Epithelial cell of proximal tubule (primary cell): ENCODE results near the gene REPS1. TPM values are rescaled to one million over a fixed set of nuclear protein-coding genes. Genes with fewer than 3 reads are reported as not detected.

Source experiments
- DNase-seq: peaks from one replicate; pipeline ENCODE4 v3.0.0-alpha.2; 2011; ENCODE audit warnings: low read depth
- H3K4me3 ChIP-seq: 2 replicates; pipeline ENCODE4 v1.5.1; 2011; ENCODE audit warnings: low read depth, mild to moderate bottlenecking, low read length
- total RNA-seq: library from RNA; depleted of rRNA; stranded (reverse); fragments of >200 nt; gene quantifications from 2 replicates; pipeline ENCODE4 v1.2.3, GENCODE V29; 2015
- TF ChIP-seq, protein P1 (sequence below): conservative IDR thresholded peaks from 2 replicates; pipeline ENCODE4 v1.5.1; 2012; ENCODE audit warnings: low read depth, mild to moderate bottlenecking, low read length

The REPS1 gene, protein sequence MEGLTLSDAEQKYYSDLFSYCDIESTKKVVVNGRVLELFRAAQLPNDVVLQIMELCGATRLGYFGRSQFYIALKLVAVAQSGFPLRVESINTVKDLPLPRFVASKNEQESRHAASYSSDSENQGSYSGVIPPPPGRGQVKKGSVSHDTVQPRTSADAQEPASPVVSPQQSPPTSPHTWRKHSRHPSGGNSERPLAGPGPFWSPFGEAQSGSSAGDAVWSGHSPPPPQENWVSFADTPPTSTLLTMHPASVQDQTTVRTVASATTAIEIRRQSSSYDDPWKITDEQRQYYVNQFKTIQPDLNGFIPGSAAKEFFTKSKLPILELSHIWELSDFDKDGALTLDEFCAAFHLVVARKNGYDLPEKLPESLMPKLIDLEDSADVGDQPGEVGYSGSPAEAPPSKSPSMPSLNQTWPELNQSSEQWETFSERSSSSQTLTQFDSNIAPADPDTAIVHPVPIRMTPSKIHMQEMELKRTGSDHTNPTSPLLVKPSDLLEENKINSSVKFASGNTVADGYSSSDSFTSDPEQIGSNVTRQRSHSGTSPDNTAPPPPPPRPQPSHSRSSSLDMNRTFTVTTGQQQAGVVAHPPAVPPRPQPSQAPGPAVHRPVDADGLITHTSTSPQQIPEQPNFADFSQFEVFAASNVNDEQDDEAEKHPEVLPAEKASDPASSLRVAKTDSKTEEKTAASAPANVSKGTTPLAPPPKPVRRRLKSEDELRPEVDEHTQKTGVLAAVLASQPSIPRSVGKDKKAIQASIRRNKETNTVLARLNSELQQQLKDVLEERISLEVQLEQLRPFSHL
- 26.8 and 27.1 TPM in 2 replicates for total RNA-seq

DNA sequence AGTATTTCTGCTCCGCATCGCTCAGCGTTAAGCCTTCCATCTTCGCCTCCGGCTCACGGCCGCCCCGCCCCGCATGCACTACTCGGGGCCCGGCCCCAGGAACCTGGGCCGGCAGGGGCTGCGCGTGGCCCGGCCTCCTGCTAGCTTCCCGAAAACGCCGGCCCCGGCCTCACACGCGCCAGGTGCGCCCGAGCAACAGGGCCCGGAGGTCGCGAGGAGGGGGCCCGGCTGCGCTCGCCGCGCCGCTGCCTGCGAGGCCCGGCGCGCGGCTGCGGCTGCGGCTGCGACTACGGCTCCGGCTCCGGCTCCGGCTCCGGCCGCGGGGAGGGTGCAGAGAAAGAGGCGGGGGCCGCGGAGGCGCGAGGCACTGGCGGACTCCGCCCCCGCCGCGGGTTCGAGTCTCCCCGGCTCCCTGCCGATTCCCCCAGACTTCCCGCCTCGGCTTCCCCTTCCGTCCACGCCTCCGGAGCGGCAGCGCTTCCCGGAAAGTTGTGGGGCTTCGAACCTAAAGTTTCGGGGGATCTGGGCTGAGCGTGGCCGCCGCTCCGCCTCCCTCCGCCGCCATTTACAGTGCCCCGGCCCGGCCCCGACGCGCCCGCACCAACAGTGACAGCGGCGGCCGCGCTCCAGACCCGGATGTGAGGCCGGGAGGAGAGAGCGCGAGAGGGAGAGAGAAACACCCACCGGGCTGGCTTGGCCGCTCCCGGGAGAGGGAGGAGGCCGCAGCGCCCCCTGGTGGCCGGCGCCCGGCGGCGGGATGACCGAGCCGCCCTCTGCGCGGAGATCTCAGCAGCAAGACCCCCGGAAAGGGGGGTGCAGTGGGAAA lies at the start of gene REPS1:
REPS1 (minus strand) TSS at position 611 of the 826 bp plus-strand sequence; CDS start at position 40, 571 bp downstream.
- TF ChIP-seq, protein P1, sequence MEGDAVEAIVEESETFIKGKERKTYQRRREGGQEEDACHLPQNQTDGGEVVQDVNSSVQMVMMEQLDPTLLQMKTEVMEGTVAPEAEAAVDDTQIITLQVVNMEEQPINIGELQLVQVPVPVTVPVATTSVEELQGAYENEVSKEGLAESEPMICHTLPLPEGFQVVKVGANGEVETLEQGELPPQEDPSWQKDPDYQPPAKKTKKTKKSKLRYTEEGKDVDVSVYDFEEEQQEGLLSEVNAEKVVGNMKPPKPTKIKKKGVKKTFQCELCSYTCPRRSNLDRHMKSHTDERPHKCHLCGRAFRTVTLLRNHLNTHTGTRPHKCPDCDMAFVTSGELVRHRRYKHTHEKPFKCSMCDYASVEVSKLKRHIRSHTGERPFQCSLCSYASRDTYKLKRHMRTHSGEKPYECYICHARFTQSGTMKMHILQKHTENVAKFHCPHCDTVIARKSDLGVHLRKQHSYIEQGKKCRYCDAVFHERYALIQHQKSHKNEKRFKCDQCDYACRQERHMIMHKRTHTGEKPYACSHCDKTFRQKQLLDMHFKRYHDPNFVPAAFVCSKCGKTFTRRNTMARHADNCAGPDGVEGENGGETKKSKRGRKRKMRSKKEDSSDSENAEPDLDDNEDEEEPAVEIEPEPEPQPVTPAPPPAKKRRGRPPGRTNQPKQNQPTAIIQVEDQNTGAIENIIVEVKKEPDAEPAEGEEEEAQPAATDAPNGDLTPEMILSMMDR, result peak; percentile 80
- DNase-seq, result no peak
- H3K4me3 ChIP-seq, result peak within 1 kb of the TSS; percentile 88

DNA sequence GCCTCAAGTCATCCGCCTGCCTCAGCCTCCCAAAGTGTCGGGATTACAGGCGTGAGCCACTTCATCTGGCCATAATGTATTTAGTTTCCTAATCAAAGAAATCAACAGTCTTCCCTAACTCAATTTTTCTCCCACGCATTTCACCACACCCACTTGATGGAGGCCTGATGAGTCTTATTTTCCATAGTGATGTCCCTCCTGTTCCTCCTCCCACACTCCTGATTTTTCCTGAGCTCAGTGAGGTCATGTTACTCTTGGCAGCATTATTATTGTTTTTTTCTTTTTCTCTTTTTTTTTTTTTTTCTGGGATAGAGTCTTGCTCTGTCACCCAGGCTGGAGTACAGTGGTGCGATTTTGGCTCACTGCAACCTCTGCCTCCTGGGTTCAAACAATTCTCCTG lies 49.4 kb upstream of the REPS1 start:
- no peak overlapping the region for H3K4me3 ChIP-seq
- TF ChIP-seq, protein P1, result no peak
- no peak for DNase-seq

DNA sequence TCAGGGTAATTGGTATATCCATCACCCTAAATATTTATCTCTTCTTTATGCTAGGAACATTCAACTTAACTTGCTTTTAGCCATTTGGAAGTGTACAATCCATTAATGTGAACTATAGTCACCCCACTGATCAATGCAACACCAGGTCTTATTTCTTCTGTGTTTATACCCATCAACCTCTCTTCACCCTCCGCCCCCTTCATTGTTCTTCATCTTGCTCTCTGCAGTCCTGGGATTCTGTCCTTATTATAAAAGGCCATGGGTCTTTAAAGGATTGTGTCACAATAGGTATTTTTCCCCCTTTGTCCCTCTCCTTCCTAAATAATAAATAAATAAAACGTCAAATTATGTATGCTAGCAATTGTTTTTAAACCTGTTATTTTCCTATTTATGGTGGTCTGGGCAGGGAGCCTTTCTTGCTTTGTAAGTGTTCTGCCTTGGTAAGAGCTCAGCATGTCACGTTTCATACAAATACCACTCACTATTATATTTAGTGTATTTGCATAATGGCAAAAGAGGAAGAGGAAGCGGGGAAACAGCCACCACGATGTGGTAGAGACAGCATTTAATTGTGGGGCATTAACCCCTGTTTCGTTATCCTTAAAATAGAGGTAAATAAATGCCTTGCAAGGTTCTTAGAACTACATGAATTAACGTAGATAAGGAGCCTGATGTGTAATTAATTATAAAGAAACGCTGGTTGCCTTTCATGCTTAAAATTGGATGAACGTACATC lies 42.3 kb upstream of the REPS1 start:
- peak overlapping the region; percentile 88 for H3K4me3 ChIP-seq
- no peak for DNase-seq
- TF ChIP-seq, protein P1, result no peak

DNA sequence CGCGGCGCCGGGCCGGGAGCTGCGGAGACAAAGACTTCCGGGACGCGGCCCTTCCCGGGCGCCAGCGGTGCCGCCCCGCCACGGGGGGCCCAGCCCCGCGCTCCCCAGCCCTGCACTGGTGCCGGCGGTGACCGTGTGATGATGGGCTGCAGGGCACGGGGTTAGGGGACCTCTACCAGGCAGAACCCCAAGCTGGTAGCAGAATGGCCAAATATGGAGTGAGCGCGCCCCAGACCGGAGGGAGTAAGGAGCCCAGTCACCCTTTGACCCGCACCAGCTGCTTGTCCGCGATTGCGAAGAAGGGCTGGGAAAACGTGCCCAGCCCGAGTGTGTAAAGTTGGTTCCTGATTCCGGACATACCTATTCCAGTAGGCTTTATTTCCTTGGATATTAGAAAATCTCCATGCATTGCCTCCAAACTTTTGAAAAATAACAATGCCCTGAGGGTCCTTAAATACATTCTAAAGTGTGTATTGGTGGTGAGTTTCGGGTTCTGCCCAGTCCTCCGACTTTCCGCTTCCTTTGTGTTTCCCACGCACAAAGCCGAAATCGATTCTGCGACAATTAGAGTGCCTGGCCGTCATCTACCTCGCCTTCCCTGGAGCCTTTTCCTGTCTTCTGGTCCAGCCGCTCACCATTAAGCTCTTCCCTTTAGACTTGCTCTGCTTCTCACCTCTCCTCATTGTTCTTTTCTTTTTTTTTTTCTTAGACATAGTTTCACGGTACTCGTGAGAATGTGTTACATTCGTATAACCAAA lies 41.6 kb upstream of the REPS1 start:
- peak overlapping the region; percentile 88 for H3K4me3 ChIP-seq
- no peak for DNase-seq
- TF ChIP-seq, protein P1, result no peak

DNA sequence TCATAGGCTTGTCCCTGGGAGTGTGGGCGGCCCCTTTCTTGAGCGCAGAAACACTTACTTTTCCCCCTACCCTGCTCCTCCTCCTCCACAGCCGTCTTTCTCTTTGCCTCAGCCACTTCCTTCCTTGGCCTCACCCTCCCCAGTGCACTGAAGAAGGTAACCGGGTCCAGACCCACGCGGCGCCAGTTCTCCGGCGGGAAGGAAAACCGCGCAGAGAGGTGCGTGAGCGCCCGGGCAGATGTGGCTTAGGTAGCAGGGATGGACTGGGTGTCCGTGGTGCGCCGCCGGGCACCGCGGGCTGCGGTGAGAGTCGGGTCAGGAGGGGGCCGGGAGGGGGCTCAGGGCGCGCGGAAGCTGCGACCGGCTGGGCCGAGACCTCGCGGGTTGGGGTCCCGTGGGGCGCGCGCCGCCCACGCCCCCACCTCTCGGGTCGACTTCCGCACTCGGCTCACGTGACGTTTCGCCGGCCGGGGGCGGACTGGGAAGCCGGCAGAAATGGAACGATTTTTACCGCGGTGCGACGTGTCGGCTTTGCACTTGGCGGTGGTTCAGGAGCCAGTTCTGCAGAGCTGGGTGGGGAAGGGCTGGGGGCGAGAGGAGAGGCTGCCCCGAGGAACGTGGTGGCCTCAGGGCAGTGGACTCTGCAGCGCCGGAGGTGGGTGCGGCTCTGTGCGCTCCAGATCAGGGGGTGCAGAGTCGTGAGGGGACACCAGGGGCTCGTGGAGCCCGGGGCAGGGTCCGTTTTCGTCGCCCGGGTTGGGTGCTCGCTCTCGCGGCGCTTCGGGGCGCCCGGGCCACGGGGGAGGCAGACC lies 40.8 kb upstream of the REPS1 start, which contains the start of gene ABRACL:
ABRACL (plus strand) TSS at position 88 of the 812 bp plus-strand sequence. CDS start 5,416 bp downstream, outside the sequence.
- TF ChIP-seq, protein P1, result no peak
- peak; percentile 39 for DNase-seq
- H3K4me3 ChIP-seq, result peak within 1 kb of the TSS; percentile 88
